Activated CD8-positive, alpha-beta T cell treated with anti-CD3 and anti-CD28 coated beads for 36 hours (primary cell): ENCODE data around the gene SYT7. TPM values are rescaled to one million over a fixed set of nuclear protein-coding genes. Genes with fewer than 3 reads are reported as not detected.

Experiments used
- ATAC-seq: fragments of 200-7000 bp; cut with Tn5 transposase; one replicate; pipeline ENCODE4 v1.10.0; 2021; ENCODE audit warnings: mild to moderate bottlenecking, moderate library complexity
- CTCF ChIA-PET: fragments of 350-600 bp; sonication (Branson Sonifier 250); formaldehyde crosslinking; loops from one replicate; lab custom pipeline; 2021; ENCODE audit warnings: antibody characterized with exemption; lab: Charles Lee
- POLR2A ChIA-PET: fragments of 350-600 bp; sonication (Branson Sonifier 250); formaldehyde crosslinking; loops from one replicate; lab custom pipeline; 2021; ENCODE audit warnings: antibody characterized with exemption; lab: Charles Lee
- DNase-seq: peaks from one replicate; pipeline ENCODE4 v3.0.0-alpha.2; 2020
- H3K27ac Mint-ChIP-seq: one replicate; pipeline ENCODE4 v1.8.0; 2021; ENCODE audit warnings: mild to moderate bottlenecking, mixed read lengths
- H3K27me3 Mint-ChIP-seq: one replicate; pipeline ENCODE4 v1.8.0; 2021; ENCODE audit warnings: mixed read lengths
- H3K36me3 Mint-ChIP-seq: one replicate; pipeline ENCODE4 v1.8.0; 2021; ENCODE audit warnings: low read depth, mixed read lengths
- H3K4me1 Mint-ChIP-seq: one replicate; pipeline ENCODE4 v1.8.0; 2021; ENCODE audit warnings: low read depth, mixed read lengths
- H3K4me3 Mint-ChIP-seq: one replicate; pipeline ENCODE4 v1.8.0; 2021; ENCODE audit warnings: mild to moderate bottlenecking, moderate library complexity, mixed read lengths
- H3K9me3 Mint-ChIP-seq: one replicate; pipeline ENCODE4 v1.8.0; 2021; ENCODE audit warnings: mixed read lengths
- intact Hi-C: fragments of 100-400 bp; cut with micrococcal nuclease; formaldehyde crosslinking; loops from one replicate; pipeline ENCODE4 v1.10.0; 2022
- total RNA-seq, 2 experiments: library from RNA; stranded (reverse); gene quantifications; one replicate each; pipeline ENCODE4 v1.2.3, GENCODE V29; 2021
- TF ChIP-seq, protein P1 (sequence below): fragments of 200-600 bp; IDR thresholded peaks from one replicate; pipeline ENCODE4 v1.8.0; 2022; ENCODE audit warnings: antibody characterized with exemption, mild to moderate bottlenecking

SYT7 gene
- total RNA-seq, 2 experiments from 2014 or later, result not detected

DNA sequence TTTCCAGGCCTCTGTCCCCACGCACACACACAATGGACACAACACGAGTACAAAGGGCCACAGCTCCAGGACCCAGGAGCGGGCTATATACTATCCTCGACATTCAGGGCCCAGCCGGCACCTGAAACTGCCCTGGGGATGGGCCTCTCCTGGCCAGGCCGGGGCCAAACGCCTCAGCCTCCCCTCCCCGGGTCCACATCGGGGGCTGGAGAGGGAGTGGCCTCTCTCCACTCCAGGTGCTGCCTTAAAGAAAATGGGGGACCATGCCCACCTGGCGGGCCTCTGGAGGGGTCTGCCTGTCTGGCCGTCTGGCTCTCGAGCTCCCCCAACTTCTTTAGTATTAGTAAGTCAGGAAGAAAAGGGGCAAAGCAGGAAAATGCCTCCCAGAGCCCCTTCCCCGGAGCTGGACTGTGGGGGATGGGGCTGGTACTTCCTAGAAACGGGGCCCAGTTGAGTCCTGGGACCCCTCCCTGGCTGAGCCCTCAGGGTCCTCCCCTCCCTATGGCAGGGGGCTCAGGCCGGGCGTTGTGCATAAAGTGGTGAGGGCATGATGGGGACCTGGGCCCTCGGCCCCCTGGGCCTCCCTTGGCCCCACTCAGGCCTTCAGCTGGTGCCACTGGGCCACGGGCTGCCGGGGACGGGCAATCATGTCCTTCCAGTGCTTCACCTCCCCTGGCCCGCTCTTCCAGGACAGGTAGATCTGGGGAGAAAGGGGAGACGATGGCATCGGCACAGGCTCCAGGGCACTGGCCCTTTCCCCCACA is 62.7 kb downstream of the SYT7 start:
- Mint-ChIP-seq H3K4me3 (no peak overlapping the region), H3K27me3 (peaks cover 8% of the 10 kb centered on the region), H3K27ac (no peak overlapping the region), H3K4me1 (peaks cover 6% of the 10 kb centered on the region), H3K9me3 (no peaks in the 10 kb centered on the region), H3K36me3 (no peaks in the 10 kb centered on the region)
- intact Hi-C loops, result no loop called here
- ChIA-PET POLR2A (interaction anchor here (1.9 kb wide), 1 partner anchor 40 kb away, joined by 7 read pairs; no protein-coding TSS in a partner anchor), CTCF (interaction anchor here (1.0 to 9.1 kb wide), 25 partner anchors 10 to 216 kb away, joined by 3 to 253 read pairs (median 7); partner anchors contain the start of genes LRRC10B and SYT7)
- TF ChIP-seq, protein P1, sequence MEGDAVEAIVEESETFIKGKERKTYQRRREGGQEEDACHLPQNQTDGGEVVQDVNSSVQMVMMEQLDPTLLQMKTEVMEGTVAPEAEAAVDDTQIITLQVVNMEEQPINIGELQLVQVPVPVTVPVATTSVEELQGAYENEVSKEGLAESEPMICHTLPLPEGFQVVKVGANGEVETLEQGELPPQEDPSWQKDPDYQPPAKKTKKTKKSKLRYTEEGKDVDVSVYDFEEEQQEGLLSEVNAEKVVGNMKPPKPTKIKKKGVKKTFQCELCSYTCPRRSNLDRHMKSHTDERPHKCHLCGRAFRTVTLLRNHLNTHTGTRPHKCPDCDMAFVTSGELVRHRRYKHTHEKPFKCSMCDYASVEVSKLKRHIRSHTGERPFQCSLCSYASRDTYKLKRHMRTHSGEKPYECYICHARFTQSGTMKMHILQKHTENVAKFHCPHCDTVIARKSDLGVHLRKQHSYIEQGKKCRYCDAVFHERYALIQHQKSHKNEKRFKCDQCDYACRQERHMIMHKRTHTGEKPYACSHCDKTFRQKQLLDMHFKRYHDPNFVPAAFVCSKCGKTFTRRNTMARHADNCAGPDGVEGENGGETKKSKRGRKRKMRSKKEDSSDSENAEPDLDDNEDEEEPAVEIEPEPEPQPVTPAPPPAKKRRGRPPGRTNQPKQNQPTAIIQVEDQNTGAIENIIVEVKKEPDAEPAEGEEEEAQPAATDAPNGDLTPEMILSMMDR, result no peak
- DNase-seq (no peak), ATAC-seq (no peak)

GRCh38 chr11:61516675-61517572 is 64.0 kb downstream of the SYT7 start:
- peak; percentile 88 for ATAC-seq
- peak; percentile 74 for DNase-seq
- TF ChIP-seq, protein P1, result peak; percentile 99
- H3K27ac Mint-ChIP-seq, result no peak overlapping the region
- H3K36me3 Mint-ChIP-seq, result no peaks in the 10 kb centered on the region
- intact Hi-C loops, result loop anchor here (2.0 kb wide), 1 partner anchor 38 kb away; no protein-coding TSS in a partner anchor
- H3K4me1 Mint-ChIP-seq, result peaks cover 6% of the 10 kb centered on the region
- no peaks in the 10 kb centered on the region for H3K9me3 Mint-ChIP-seq
- CTCF ChIA-PET, result interaction anchor here (0.6 to 9.1 kb wide), 54 partner anchors 8 to 738 kb away, joined by 3 to 253 read pairs (median 5); partner anchors contain the start of genes CPSF7, LRRC10B, SDHAF2 and SYT7
- POLR2A ChIA-PET, result interaction anchor here (0.7 to 1.9 kb wide), 4 partner anchors 38 to 79 kb away, joined by 3 to 7 read pairs (median 3); no protein-coding TSS in a partner anchor
- peak overlapping the region; percentile 1 for H3K4me3 Mint-ChIP-seq
- peaks cover 8% of the 10 kb centered on the region for H3K27me3 Mint-ChIP-seq

DNA sequence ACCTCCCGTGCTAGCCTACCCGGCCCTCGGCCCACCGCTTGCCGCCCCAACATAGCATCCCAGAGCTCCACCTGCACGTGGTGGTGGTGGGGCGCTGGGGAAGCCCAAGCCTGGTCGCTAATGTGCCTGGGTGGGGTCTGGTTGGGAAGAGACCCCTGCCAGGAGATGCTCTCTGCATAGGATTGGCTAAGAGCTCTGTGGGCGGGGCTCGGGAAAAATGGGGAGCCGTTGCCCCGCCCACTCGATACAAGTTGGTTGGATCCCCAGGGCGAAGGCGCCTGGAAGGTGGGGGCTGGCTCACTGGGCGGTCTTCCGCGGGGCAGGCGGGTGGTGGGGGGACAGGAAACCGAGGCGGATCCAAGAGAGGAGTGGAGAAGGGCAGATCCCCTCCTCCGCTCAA is 64.7 kb downstream of the SYT7 start:
- Mint-ChIP-seq H3K27me3 (peaks cover 13% of the 10 kb centered on the region), H3K9me3 (no peaks in the 10 kb centered on the region), H3K27ac (no peak overlapping the region), H3K36me3 (no peaks in the 10 kb centered on the region), H3K4me3 (no peak overlapping the region), H3K4me1 (peaks cover 6% of the 10 kb centered on the region)
- intact Hi-C loops, result loop anchor here (2.0 kb wide), 1 partner anchor 37 kb away; no protein-coding TSS in a partner anchor
- DNase-seq (peak; percentile 24), ATAC-seq (peak; percentile 32)
- TF ChIP-seq, protein P1, result no peak
- CTCF ChIA-PET, result interaction anchor here (0.6 to 9.1 kb wide), 38 partner anchors 8 to 199 kb away, joined by 3 to 253 read pairs (median 7); partner anchors contain the start of genes CPSF7, LRRC10B, SDHAF2 and SYT7
- POLR2A ChIA-PET, result interaction anchor here (1.2 to 1.9 kb wide), 2 partner anchors 37 to 78 kb away, joined by 3 to 7 read pairs; no protein-coding TSS in a partner anchor

- POLR2A ChIA-PET, result interaction anchor here (1.2 kb wide), 1 partner anchor 78 kb away, joined by 3 read pairs; no protein-coding TSS in a partner anchor
- intact Hi-C loops, result loop anchor here (2.0 kb wide), 1 partner anchor 37 kb away; no protein-coding TSS in a partner anchor
- no peaks in the 10 kb centered on the region for H3K36me3 Mint-ChIP-seq
- H3K27me3 Mint-ChIP-seq, result peaks cover 17% of the 10 kb centered on the region
- H3K27ac Mint-ChIP-seq, result no peak overlapping the region
- DNase-seq (no peak), ATAC-seq (no peak)
- TF ChIP-seq, protein P1, result no peak
- H3K9me3 Mint-ChIP-seq, result no peaks in the 10 kb centered on the region
- peaks cover 6% of the 10 kb centered on the region for H3K4me1 Mint-ChIP-seq
- no peak overlapping the region for H3K4me3 Mint-ChIP-seq
- CTCF ChIA-PET, result interaction anchor here (1.3 to 9.1 kb wide), 12 partner anchors 7 to 123 kb away, joined by 4 to 253 read pairs (median 16); partner anchors contain the start of genes CPSF7, LRRC10B and SDHAF2
Measured at GRCh38 chr11:61515686-61516085, 65.2 kb downstream of the SYT7 start.
